ENCODE results near the gene NACC2. TPM values are rescaled to one million over a fixed set of nuclear protein-coding genes. Genes with fewer than 3 reads are reported as not detected.

NACC2 gene
- total RNA-seq, 1 experiment from 2014 or later: not detected

GRCh38 chr9:136110082-136111061 is 15.3 kb upstream of the NACC2 start:
- no peak overlapping the region for H3K27ac ChIP-seq (ENCODE audit: low read length)
- no peak overlapping the region for H2AFZ ChIP-seq (ENCODE audit: low read length)
- DNase-seq: no peak
- H3K4me1 ChIP-seq (ENCODE audit: low read length): peaks cover 21% of the 10 kb centered on the region
- no peaks in the 10 kb centered on the region for H3K36me3 ChIP-seq (ENCODE audit: insufficient read depth, low read length)
- peak overlapping the region; percentile 53 for H3K4me2 ChIP-seq (ENCODE audit: low read depth, low read length, poor library complexity, severe bottlenecking)
- H3K9me2 ChIP-seq (replicated peaks; ENCODE audit: insufficient read depth, low read length): no peaks in the 10 kb centered on the region
- no peaks in the 10 kb centered on the region for H3K79me2 ChIP-seq (ENCODE audit: low read length)
- H3K4me3 ChIP-seq (ENCODE audit: low read length): peak overlapping the region; percentile 43; the same call in 1 of the 2 replicates
- 0 out of 2 replicates have a peak, but pooled peaks cover 6% of the 10 kb centered on the region for H4K20me1 ChIP-seq (ENCODE audit: insufficient read depth, low read depth, low read length)
- H3K9me3 ChIP-seq (ENCODE audit: low read length): no peaks in the 10 kb centered on the region
- no peak overlapping the region for H3K9ac ChIP-seq (ENCODE audit: low read length)
- no peaks in the 10 kb centered on the region for H3K27me3 ChIP-seq (ENCODE audit: low read length)

DNA sequence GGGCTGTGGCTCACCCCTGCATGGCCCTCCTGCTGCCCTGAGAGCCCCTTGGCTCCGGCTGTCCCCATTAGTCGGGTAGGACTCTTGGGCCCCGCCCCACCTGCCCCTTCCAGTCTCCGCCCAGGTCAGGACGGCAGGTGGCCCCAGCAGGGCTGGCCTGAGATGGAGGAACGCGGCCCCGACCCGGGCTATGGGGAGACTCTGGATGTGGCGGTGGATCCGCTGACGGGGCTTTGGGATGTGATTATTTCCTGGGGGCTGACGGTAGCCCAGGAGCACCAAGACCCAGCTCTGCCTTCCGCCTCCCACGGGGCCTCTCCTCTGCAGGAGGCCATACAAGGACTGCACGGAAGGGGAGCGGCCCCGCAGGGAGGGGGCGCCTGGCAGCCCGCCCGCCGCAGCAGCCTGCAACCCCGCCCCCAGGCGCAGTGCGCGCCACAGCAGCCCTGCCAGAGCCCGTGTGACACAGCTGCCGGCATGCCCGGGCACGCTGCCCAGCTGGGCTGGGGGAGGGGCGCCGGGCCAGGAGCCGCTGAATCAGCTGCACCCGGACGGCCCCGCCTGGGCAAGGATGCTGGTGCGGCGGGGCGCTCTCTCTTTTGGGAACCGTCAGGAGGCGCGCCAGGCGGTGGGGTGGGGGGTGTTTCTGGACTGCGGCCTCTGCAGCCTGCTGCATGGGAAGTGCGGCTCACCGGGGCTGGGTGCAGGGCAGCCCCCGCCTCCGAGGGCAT is 14.4 kb upstream of the NACC2 start:
- peak overlapping the region; percentile 53 for H3K4me2 ChIP-seq (ENCODE audit: low read depth, low read length, poor library complexity, severe bottlenecking)
- no peak overlapping the region for H2AFZ ChIP-seq (ENCODE audit: low read length)
- H3K4me3 ChIP-seq (ENCODE audit: low read length): peak overlapping the region; percentile 43; the same call in 1 of the 2 replicates
- no peak overlapping the region for H3K27ac ChIP-seq (ENCODE audit: low read length)
- H3K79me2 ChIP-seq (ENCODE audit: low read length): no peaks in the 10 kb centered on the region
- H4K20me1 ChIP-seq (ENCODE audit: insufficient read depth, low read depth, low read length): peaks cover 6% of the 10 kb centered on the region; the same call in 1 of the 2 replicates
- no peaks in the 10 kb centered on the region for H3K36me3 ChIP-seq (ENCODE audit: insufficient read depth, low read length)
- H3K9me3 ChIP-seq (ENCODE audit: low read length): no peaks in the 10 kb centered on the region
- H3K9me2 ChIP-seq (replicated peaks; ENCODE audit: insufficient read depth, low read length): no peaks in the 10 kb centered on the region
- DNase-seq: peak; percentile 81
- peaks cover 21% of the 10 kb centered on the region for H3K4me1 ChIP-seq (ENCODE audit: low read length)
- H3K27me3 ChIP-seq (ENCODE audit: low read length): no peaks in the 10 kb centered on the region
- no peak overlapping the region for H3K9ac ChIP-seq (ENCODE audit: low read length)

DNA sequence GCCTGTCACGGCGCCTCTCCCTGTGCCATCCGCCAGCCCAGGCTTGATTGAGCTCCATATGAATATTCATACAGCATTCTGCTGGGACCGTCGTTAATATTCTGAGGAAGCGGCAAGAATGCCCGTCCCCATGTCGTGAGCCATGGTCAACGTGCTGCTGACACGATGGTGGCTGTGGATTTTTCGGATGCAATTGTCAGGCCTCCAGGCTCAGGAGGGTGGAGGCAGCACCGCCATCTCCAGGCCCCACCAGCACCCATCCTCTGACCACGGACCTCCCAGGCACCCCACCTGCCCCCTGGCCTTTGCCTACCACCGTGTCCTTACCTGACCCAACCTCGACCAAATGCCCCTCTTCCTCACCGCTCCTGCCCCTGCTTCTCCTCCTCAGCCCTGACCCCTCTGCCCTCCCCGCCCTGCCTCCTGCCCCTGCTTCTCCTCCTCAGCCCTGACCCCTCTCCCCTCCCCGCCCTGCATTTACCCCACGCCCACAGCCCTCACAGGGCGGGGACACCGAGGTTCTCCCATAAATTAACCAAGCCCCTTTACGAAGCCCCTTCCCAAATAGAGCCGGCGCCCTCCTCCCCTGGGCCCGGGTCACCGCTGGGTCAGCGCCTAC is 13.7 kb upstream of the NACC2 start:
- Histone ChIP-seq H2AFZ (ENCODE audit: low read length) (no peak overlapping the region), H3K9ac (ENCODE audit: low read length) (no peak overlapping the region), H3K4me3 (ENCODE audit: low read length) (no peak overlapping the region), H3K9me2 (replicated peaks; ENCODE audit: insufficient read depth, low read length) (no peaks in the 10 kb centered on the region), H3K27me3 (ENCODE audit: low read length) (no peaks in the 10 kb centered on the region), H3K4me2 (ENCODE audit: low read depth, low read length, poor library complexity, severe bottlenecking) (no peak overlapping the region), H3K9me3 (ENCODE audit: low read length) (no peaks in the 10 kb centered on the region), H4K20me1 (ENCODE audit: insufficient read depth, low read depth, low read length) (peaks cover 6% of the 10 kb centered on the region; the same call in 1 of the 2 replicates), H3K79me2 (ENCODE audit: low read length) (no peaks in the 10 kb centered on the region), H3K36me3 (ENCODE audit: insufficient read depth, low read length) (no peaks in the 10 kb centered on the region), H3K27ac (ENCODE audit: low read length) (no peak overlapping the region), H3K4me1 (ENCODE audit: low read length) (peaks cover 21% of the 10 kb centered on the region)
- no peak for DNase-seq

GRCh38 chr9:136107953-136108647 is 13.0 kb upstream of the NACC2 start:
- Histone ChIP-seq H3K4me2 (ENCODE audit: low read depth, low read length, poor library complexity, severe bottlenecking) (no peak overlapping the region), H4K20me1 (ENCODE audit: insufficient read depth, low read depth, low read length) (peaks cover 6% of the 10 kb centered on the region; the same call in 1 of the 2 replicates), H3K9ac (ENCODE audit: low read length) (no peak overlapping the region), H2AFZ (ENCODE audit: low read length) (no peak overlapping the region), H3K4me1 (ENCODE audit: low read length) (peaks cover 21% of the 10 kb centered on the region), H3K9me3 (ENCODE audit: low read length) (no peaks in the 10 kb centered on the region), H3K4me3 (ENCODE audit: low read length) (no peak overlapping the region), H3K9me2 (replicated peaks; ENCODE audit: insufficient read depth, low read length) (no peaks in the 10 kb centered on the region), H3K36me3 (ENCODE audit: insufficient read depth, low read length) (no peaks in the 10 kb centered on the region), H3K27ac (ENCODE audit: low read length) (no peak overlapping the region), H3K27me3 (ENCODE audit: low read length) (no peaks in the 10 kb centered on the region), H3K79me2 (ENCODE audit: low read length) (no peaks in the 10 kb centered on the region)
- DNase-seq: no peak

- Histone ChIP-seq H3K9ac (ENCODE audit: low read length) (no peak overlapping the region), H3K9me2 (replicated peaks; ENCODE audit: insufficient read depth, low read length) (no peaks in the 10 kb centered on the region), H3K27ac (ENCODE audit: low read length) (no peak overlapping the region), H3K4me3 (ENCODE audit: low read length) (no peak overlapping the region), H3K4me2 (ENCODE audit: low read depth, low read length, poor library complexity, severe bottlenecking) (no peak overlapping the region), H3K79me2 (ENCODE audit: low read length) (no peaks in the 10 kb centered on the region), H3K9me3 (ENCODE audit: low read length) (no peaks in the 10 kb centered on the region), H3K36me3 (ENCODE audit: insufficient read depth, low read length) (no peaks in the 10 kb centered on the region), H4K20me1 (ENCODE audit: insufficient read depth, low read depth, low read length) (peaks cover 6% of the 10 kb centered on the region; the same call in 1 of the 2 replicates), H3K4me1 (ENCODE audit: low read length) (peaks cover 21% of the 10 kb centered on the region), H3K27me3 (ENCODE audit: low read length) (no peaks in the 10 kb centered on the region), H2AFZ (ENCODE audit: low read length) (no peak overlapping the region)
- DNase-seq: no peak
Observed at GRCh38 chr9:136107155-136107952, 12.3 kb upstream of the NACC2 start.

DNA sequence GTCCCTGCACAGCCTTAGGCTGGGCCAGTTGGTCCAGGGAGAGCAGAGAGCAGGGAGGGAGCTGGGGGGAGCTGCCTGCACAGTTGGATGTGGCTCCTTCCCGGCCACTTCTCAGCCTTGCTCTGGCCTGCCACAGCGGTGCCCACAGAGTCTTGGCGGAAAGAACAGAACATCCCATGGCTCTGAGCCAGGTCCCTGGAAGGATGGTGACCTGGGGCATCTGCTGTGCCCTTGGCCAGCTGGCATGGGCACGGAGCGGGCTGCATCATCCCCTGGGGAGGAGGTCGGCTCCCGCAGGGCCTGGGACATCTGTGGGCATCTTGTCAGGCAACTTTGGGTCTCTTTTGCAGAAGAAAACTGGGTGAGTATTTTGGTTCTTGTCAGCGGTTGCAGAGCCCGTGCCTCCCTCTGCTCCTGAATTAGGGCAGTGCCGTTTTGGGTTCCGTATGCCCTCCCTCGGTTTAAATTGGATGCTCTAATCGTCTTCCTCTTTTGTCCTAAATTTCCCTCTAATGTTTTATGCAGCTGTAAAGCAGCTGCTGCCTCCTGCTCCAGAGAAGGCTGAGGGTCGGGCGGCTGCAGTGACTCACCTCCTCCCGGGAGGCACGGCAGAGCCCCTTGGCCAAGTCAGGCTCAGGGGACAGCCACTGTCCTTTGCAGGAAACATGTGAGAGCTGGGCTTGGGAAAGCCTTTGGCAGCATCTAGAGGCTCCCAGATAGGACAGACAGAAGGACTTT is 10.5 kb upstream of the NACC2 start:
- no peak overlapping the region for H3K4me3 ChIP-seq (ENCODE audit: low read length)
- H4K20me1 ChIP-seq (ENCODE audit: insufficient read depth, low read depth, low read length): peaks cover 6% of the 10 kb centered on the region; the same call in 1 of the 2 replicates
- H3K27ac ChIP-seq (ENCODE audit: low read length): no peak overlapping the region
- H3K9ac ChIP-seq (ENCODE audit: low read length): no peak overlapping the region
- no peaks in the 10 kb centered on the region for H3K36me3 ChIP-seq (ENCODE audit: insufficient read depth, low read length)
- no peaks in the 10 kb centered on the region for H3K27me3 ChIP-seq (ENCODE audit: low read length)
- no peaks in the 10 kb centered on the region for H3K9me3 ChIP-seq (ENCODE audit: low read length)
- no peaks in the 10 kb centered on the region for H3K79me2 ChIP-seq (ENCODE audit: low read length)
- H2AFZ ChIP-seq (ENCODE audit: low read length): no peak overlapping the region
- peaks cover 21% of the 10 kb centered on the region for H3K4me1 ChIP-seq (ENCODE audit: low read length)
- no peak overlapping the region for H3K4me2 ChIP-seq (ENCODE audit: low read depth, low read length, poor library complexity, severe bottlenecking)
- no peaks in the 10 kb centered on the region for H3K9me2 ChIP-seq (replicated peaks; ENCODE audit: insufficient read depth, low read length)
- no peak for DNase-seq

- Histone ChIP-seq H3K36me3 (ENCODE audit: insufficient read depth, low read length) (no peaks in the 10 kb centered on the region), H3K4me2 (ENCODE audit: low read depth, low read length, poor library complexity, severe bottlenecking) (no peak overlapping the region), H3K27ac (ENCODE audit: low read length) (no peak overlapping the region), H3K79me2 (ENCODE audit: low read length) (no peaks in the 10 kb centered on the region), H3K27me3 (ENCODE audit: low read length) (no peaks in the 10 kb centered on the region), H4K20me1 (ENCODE audit: insufficient read depth, low read depth, low read length) (peaks cover 6% of the 10 kb centered on the region; the same call in 1 of the 2 replicates), H3K4me3 (ENCODE audit: low read length) (no peak overlapping the region), H3K9me2 (replicated peaks; ENCODE audit: insufficient read depth, low read length) (no peaks in the 10 kb centered on the region), H3K4me1 (ENCODE audit: low read length) (peaks cover 15% of the 10 kb centered on the region), H2AFZ (ENCODE audit: low read length) (no peak overlapping the region), H3K9me3 (ENCODE audit: low read length) (no peaks in the 10 kb centered on the region), H3K9ac (ENCODE audit: low read length) (no peak overlapping the region)
- DNase-seq: no peak
Observed at GRCh38 chr9:136104916-136105315, 9.8 kb upstream of the NACC2 start.

Data from Karpas-422 (cell line).